Stomach (tissue), 19 donors: ENCODE measurements around the gene C22orf23. TPM values are rescaled to one million over a fixed set of nuclear protein-coding genes. Genes with fewer than 3 reads are reported as not detected.

Experiments
- DNase-seq, 2 donors: peaks; one replicate each; pipeline versions ENCODE4 v3.0.0 to v3.0.0-alpha.2; 2013 to 2019
- H3K27ac ChIP-seq, 5 donors: fragments of 200-600 bp in 4 of 5; sonication (generic) in 4 of 5; one replicate each; pipeline ENCODE4 v1.5.1; 2013 to 2019; ENCODE audit warnings: mild to moderate bottlenecking in 1 of 5, moderate library complexity in 1 of 5
- H3K27me3 ChIP-seq, 3 donors: fragments of 200-600 bp; sonication (generic); one replicate each; pipeline ENCODE4 v1.5.1; 2017 to 2019; ENCODE audit warnings: mixed run types in 1 of 3
- H3K36me3 ChIP-seq, 4 donors: fragments of 200-600 bp; sonication (generic); 1 replicate in 3 of 4; 2 replicates in 1 of 4; pipeline ENCODE4 v1.5.1; 2016 to 2019
- H3K4me1 ChIP-seq, 4 donors: fragments of 200-600 bp; sonication (generic); one replicate each; pipeline ENCODE4 v1.5.1; 2016 to 2019
- H3K4me3 ChIP-seq, 4 donors: fragments of 200-600 bp; sonication (generic) in 3 of 4; one replicate each; pipeline ENCODE4 v1.5.1; 2016 to 2019; ENCODE audit warnings: mild to moderate bottlenecking in 1 of 4
- H3K9me3 ChIP-seq, 4 donors: fragments of 200-600 bp; sonication (generic); one replicate each; pipeline ENCODE4 v1.5.1; 2016 to 2019
- EP300 ChIP-seq: sonication (generic); formaldehyde crosslinking; IDR thresholded peaks from one replicate; pipeline ENCODE4 v1.6.1; 2017; ENCODE audit warnings: antibody characterized with exemption
- POLR2A ChIP-seq, 4 donors: fragments of 450-650 bp; IDR thresholded peaks; one replicate each; pipeline ENCODE4 v1.6.1; 2016; ENCODE audit warnings: antibody characterized with exemption in 4 of 4, control low read depth in 2 of 4, mild to moderate bottlenecking in 1 of 4, moderate library complexity in 1 of 4
- POLR2AphosphoS5 ChIP-seq, 3 donors: sonication (generic); formaldehyde crosslinking; IDR thresholded peaks; one replicate each; pipeline ENCODE4 v1.6.1; 2016; ENCODE audit warnings: antibody characterized with exemption in 3 of 3
- WGBS, 5 donors: extraction: QIAGEN DNeasy Blood & Tissue Kit in 3 of 5; methylation state at CpG; one replicate each; pipeline versions ENCODE4 v1.1.5 to v1.1.7; 2013 to 2018; 5-methylcytosine and 5-hydroxymethylcytosine counted together
- intact Hi-C: fragments of 100-400 bp; cut with DNase I; formaldehyde crosslinking; loops from one replicate; pipeline ENCODE4 v1.15.1; 2023; ENCODE audit warnings: low total_unique reads
- long read RNA-seq, 10 donors: transcript quantifications; one replicate each; lab custom pipeline, GENCODE V29; 2026
- polyA plus RNA-seq, 3 donors: library from polyadenylated mRNA; stranded (reverse); fragments of 200-250 nt; gene quantifications; one replicate each; pipeline ENCODE4 v1.2.3, GENCODE V29; 2013
- total RNA-seq, 5 donors: library from RNA; depleted of rRNA; stranded (reverse); fragments of >200 nt; gene quantifications; one replicate each; pipeline versions ENCODE4 v1.1.0 to v1.2.3, GENCODE V29; 2014 to 2016
- TF ChIP-seq, protein P1 (sequence below), 7 experiments: fragments of 450-650 bp in 4 of 7; fragments of 200-600 bp in 3 of 7; sonication (generic) in 3 of 7; IDR thresholded peaks; one replicate each; pipeline ENCODE4 v1.5.1; 2016 to 2019; ENCODE audit warnings: antibody characterized with exemption in 7 of 7, control low read depth in 2 of 7, mild to moderate bottlenecking in 1 of 7
- donor health status: healthy with polysubstance abuse.
- donor health status: Bipolar disorder and iron deficiency.
- donor health status: healthy.

Gene C22orf23
- total RNA-seq, result not detected
- polyA plus RNA-seq, result 1 to 10 TPM in 1 of 3 donors, under 1 TPM in 2; 0.18 to 1.2 (median 0.31) TPM
- long read RNA-seq, donor 1, partial matches to known transcripts, result 32 of 91 reads
- long read RNA-seq, donor 1, other reads (novel, unspliced or antisense), result 59 of 91 reads
- long read RNA-seq, donor 2, partial matches to known transcripts, result 20 of 20 reads
- long read RNA-seq, donor 2, other reads (novel, unspliced or antisense), result 0 of 20 reads
- long read RNA-seq, donor 3, result 0 reads
- long read RNA-seq, donor 4, partial matches to known transcripts, result 5 of 5 reads
- long read RNA-seq, donor 4, other reads (novel, unspliced or antisense), result 0 of 5 reads
- long read RNA-seq, donor 5, partial matches to known transcripts, result 34 of 117 reads
- long read RNA-seq, donor 5, other reads (novel, unspliced or antisense), result 82 of 117 reads
- long read RNA-seq, donor 6, partial matches to known transcripts, result 82 of 82 reads
- long read RNA-seq, donor 6, other reads (novel, unspliced or antisense), result 0 of 82 reads
- long read RNA-seq, donor 7, partial matches to known transcripts, result 9 of 9 reads
- long read RNA-seq, donor 7, other reads (novel, unspliced or antisense), result 0 of 9 reads
- long read RNA-seq, donor 8, result 0 reads
- long read RNA-seq, donor 9, partial matches to known transcripts, result 39 of 185 reads
- long read RNA-seq, donor 9, other reads (novel, unspliced or antisense), result 146 of 185 reads
- long read RNA-seq, donor 10, result 0 reads

DNA sequence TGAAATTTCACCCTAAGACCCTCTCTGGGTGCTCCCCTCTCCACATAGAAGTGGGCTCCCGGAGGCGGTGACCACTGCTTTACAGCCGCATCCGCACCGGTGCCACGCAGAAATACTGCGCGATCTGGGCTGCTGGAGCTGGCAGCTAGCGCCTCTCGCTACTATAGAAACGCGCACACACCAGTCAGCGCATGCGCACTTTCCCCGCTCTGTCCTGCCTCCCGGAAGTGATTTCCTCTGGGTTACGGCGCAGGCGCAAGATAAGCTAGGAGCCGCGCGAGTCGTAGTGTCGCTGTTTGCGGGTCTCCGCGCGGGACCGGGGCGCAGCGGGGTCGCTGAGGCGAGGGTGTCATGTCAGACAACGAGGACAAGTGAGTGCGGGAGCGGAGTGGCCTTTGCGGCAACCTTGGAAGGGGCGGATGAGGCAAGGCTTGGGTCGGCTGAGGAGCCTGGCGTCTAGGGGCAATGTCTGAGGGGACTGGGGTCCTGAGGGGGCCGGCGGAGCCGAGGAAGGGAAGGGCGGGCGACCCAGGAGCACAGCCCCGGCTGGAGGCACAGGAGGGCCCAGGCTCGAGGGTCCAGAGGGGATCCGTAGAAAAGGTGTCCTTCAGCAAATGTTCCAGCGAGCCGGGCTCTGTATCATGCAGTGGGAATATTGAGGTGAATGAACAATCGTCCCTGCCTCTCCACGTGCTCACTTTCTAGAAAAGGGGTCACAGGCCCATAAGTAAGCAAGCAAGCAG is at the start of gene C22orf23, which contains the start of gene POLR2F:
Gene C22orf23, minus strand, starts transcription at position 165 of the 743 bp plus-strand sequence. CDS start 452 bp downstream, outside the sequence.
Gene POLR2F, plus strand, starts transcription at position 263 of the 743 bp plus-strand sequence. Its CDS starts 89 bp downstream, at position 352.
- Histone ChIP-seq H3K9me3 (no peaks in the 10 kb centered on the region), H3K27me3 (no peaks in the 10 kb centered on the region), H3K4me1 (peaks cover 20 to 39% (median 31%) of the 10 kb centered on the region in 4 donors), H3K36me3 (peaks cover 14 to 25% (median 22%) of the 10 kb centered on the region in 4 donors), H3K4me3 (peak within 1 kb of the TSS; percentile 87 to 99 (median 91)), H3K27ac (peak within 1 kb of the TSS; percentile 66 to 85 (median 80))
- intact Hi-C loops, result no loop called here
- WGBS, 5 donors, result 0 to 1% (median 0%) methylated on average over 45 to 52 of the region's 52 CpGs
- DNase-seq, result peak; percentile 98 to 99
- TF ChIP-seq POLR2A (IDR thresholded peaks at IDR 0.05), result peak in 1 of 4 donors; percentile 20
- TF ChIP-seq POLR2AphosphoS5 (IDR thresholded peaks at IDR 0.05), result peak; percentile 77 to 95 (median 89)
- TF ChIP-seq, protein P1, sequence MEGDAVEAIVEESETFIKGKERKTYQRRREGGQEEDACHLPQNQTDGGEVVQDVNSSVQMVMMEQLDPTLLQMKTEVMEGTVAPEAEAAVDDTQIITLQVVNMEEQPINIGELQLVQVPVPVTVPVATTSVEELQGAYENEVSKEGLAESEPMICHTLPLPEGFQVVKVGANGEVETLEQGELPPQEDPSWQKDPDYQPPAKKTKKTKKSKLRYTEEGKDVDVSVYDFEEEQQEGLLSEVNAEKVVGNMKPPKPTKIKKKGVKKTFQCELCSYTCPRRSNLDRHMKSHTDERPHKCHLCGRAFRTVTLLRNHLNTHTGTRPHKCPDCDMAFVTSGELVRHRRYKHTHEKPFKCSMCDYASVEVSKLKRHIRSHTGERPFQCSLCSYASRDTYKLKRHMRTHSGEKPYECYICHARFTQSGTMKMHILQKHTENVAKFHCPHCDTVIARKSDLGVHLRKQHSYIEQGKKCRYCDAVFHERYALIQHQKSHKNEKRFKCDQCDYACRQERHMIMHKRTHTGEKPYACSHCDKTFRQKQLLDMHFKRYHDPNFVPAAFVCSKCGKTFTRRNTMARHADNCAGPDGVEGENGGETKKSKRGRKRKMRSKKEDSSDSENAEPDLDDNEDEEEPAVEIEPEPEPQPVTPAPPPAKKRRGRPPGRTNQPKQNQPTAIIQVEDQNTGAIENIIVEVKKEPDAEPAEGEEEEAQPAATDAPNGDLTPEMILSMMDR (IDR thresholded peaks at IDR 0.05), result peak in 1 of 7 experiments; percentile 14
- TF ChIP-seq EP300, result no peak

DNA sequence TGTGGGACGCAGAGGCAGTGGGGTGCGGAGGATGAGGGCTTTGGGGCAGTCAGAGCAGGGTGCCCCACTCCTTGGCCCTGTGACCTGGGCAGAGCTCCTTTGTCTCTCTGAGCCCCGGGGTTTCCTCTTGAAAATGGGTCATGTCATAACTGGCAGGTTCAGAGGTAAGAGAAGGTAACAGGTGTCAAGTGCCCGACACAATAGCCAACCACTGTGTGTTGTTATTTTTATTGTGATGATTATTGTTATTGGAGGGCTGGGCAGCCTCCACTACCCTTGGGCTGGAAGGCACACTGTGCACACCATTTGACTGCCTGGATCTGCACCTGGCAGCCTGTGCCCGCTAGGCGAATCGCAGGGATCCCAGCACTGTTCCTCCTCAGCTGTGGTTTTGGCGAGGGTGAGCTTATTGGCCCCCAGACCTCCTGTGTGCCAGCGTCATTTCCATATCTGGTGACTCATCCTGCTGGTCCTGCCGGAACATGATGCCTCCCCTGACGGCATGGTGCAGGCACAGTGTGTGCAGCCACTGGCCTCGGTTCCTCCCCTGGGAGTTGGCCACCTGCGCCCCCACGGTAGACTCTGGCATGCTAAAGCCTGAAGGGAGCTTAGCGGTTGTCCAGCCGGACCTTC is 46.4 kb upstream of the C22orf23 start:
- DNase-seq, result peak in 1 of 2 donors; percentile 47
- no peaks in the 10 kb centered on the region for H3K36me3 ChIP-seq
- H3K4me1 ChIP-seq, result peaks cover 0 to 11% (median 0%) of the 10 kb centered on the region in 4 donors
- peak overlapping the region in 2 of 5 donors; percentile 27 to 31 for H3K27ac ChIP-seq
- intact Hi-C loops, result no loop called here
- WGBS, 5 donors, result 60 to 68% (median 64%) methylated on average over 12 to 16 of the region's 16 CpGs
- TF ChIP-seq, protein P1 (IDR thresholded peaks at IDR 0.05), result no peak
- H3K9me3 ChIP-seq, result no peaks in the 10 kb centered on the region
- peaks cover 0 to 8% (median 0%) of the 10 kb centered on the region in 3 donors for H3K27me3 ChIP-seq
- no peak overlapping the region for H3K4me3 ChIP-seq

DNA sequence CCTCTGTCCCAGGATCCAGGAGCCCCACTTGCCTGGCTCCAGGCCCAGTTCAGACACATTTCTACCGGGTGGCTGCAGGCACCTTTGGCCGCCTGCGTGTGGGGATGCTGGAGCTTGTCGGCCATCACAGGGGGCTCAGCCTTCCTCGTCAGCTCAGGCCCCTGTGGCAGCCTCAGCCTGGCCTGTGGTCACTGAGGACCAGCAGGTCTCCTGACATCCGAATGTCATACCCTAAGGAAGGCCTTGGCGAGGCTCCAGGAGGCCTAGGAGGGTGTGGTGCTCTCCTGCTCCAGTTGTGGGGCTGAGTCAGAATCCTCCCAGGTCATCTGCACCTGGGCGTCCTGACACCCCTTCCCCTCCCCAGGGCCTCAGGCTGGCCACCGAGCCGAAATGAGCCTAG is 45.8 kb upstream of the C22orf23 start:
- intact Hi-C loops, result no loop called here
- Histone ChIP-seq H3K27ac (peak overlapping the region in 2 of 5 donors; percentile 27 to 31), H3K36me3 (no peaks in the 10 kb centered on the region), H3K27me3 (peaks cover 0 to 8% (median 0%) of the 10 kb centered on the region in 3 donors), H3K4me3 (no peak overlapping the region), H3K9me3 (no peaks in the 10 kb centered on the region), H3K4me1 (peaks cover 0 to 11% (median 0%) of the 10 kb centered on the region in 4 donors)
- TF ChIP-seq, protein P1 (IDR thresholded peaks at IDR 0.05), result no peak
- TF ChIP-seq EP300, result no peak
- no peak for TF ChIP-seq POLR2AphosphoS5 (IDR thresholded peaks at IDR 0.05)
- TF ChIP-seq POLR2A (IDR thresholded peaks at IDR 0.05), result no peak
- DNase-seq, result peak in 1 of 2 donors; percentile 12
- WGBS, 5 donors, result 58 to 81% (median 66%) methylated on average over 6 to 10 of the region's 10 CpGs
